DMS114 treated with DMSO at 0.1 percent for 48 hours (cell line): ENCODE data around the gene PPP1R15A.
"Not testable (repeated sequence)": the region's sequence is repeated elsewhere in the genome, so short reads cannot be mapped to it uniquely, and the experiment has no call there.

Experiments
- DNase-seq: peaks from one replicate; lab custom pipeline; 2025; ENCODE audit not compliant: unreplicated experiment; lab: John Stamatoyannopoulos, UW

Gene PPP1R15A

GRCh38 chr19:48858984-48859710 is 13.1 kb upstream of the PPP1R15A start:
- no peak for DNase-seq

DNA sequence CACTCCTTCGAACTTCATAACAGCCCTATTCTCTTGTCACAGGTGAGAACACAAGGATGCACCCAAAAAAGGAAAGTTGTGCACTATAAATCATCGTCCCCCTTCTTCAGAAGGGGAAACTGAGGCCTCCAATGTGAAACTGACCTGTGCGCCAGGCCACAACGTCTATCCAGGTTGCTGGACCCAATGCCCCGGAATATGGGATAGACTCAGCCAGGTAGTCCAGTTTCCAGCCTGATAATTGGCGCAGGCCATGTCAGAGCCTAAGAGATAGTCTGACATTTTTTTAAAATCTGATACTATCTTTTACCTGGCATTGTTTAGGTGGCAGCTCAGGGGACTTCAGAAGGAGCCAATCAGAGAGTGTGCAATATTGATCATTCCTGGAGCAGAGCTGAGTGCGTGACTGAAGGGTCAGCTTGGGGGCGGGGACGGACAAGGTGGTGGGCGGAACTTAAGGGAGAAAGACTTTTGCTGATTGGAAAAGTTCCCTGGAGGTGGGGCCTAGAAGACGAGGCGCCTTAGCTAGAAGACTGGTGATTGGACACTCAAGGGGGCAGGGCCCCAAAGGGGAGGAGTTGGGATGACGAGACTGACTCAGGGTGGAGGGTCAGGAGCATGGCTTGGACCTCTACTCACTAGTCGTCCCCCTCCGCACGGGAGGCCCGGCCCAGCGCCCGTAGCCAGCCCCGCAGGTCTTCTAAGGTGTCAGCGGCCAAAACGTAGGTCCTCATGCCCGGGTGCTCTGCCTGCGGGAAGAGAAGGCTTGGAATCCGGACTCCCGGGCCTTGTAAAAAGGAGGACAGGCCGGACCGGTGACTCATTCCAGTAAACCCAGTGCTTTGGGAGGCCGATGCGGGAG is 12.3 kb upstream of the PPP1R15A start:
- DNase-seq: no peak

GRCh38 chr19:48861313-48861712 is 10.9 kb upstream of the PPP1R15A start:
- DNase-seq: no peak

GRCh38 chr19:48862827-48863226 is 9.4 kb upstream of the PPP1R15A start:
- DNase-seq: no peak

- no peak for DNase-seq
These were observed 5.5 kb upstream of the PPP1R15A start for GRCh38 chr19:48866692-48867091.

- no peak for DNase-seq
These were observed 5.0 kb upstream of the PPP1R15A start for GRCh38 chr19:48867123-48867745.

DNA sequence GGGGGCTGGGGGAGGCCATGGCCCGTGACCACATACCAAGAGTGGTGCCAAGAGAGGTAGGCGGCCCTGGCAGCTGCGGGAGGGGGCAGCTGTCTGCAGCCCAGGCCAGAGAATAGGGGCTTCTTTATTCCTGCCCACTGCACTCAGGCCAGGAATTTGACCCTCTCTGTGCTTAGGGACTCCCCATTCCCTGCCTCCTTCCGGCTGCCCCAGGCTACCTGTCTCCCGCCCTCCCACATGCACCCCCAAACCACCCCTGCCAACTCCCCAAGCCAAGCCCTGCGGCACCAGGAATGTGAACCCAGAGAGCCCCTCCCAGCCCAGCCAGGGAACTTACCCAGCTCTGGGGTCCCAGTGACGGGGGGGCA is 4.5 kb upstream of the PPP1R15A start:
- no peak for DNase-seq

DNA sequence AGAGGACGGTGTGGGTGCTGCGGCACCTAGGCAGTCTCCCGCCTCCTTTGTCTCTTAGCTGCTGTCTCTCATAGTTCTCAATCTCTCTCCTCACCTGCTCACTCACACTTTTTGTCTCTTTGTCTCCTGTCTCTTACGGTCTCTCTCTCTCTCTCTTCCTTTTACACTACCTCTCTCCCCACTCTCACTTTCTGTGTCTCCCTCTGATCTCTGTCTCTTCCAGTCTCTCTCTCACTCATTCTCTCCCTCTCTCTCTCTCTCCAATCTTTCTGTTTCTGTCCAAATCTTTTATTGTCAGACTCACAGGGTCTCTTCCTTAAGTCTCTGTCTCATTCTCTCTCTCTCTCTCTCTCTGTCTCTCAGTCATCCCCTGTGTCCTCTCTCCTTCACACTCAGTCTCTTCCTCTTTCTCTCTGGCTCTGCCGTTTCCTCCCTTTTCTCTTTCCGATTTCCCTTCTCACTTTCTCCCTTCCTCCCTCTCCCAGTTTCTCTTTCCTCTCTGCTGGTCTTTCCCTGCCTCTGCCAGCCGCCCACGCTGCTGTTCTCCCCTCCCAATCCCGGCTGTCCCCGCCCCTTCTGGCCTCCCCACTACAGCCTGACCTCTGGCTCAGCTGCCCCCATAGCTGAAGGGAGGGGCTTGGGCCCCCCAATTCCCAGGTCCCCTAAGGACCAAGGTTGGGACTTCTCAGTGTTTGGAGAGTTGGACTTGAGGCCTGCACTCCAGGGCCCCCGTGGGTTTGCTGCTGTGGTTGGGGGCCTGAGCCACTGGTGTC is 3.9 kb upstream of the PPP1R15A start, which contains the start of gene PLEKHA4:
Gene PLEKHA4, minus strand, starts transcription at position 504 of the 773 bp plus-strand sequence. CDS start 997 bp downstream, outside the sequence.
- DNase-seq: no peak

DNA sequence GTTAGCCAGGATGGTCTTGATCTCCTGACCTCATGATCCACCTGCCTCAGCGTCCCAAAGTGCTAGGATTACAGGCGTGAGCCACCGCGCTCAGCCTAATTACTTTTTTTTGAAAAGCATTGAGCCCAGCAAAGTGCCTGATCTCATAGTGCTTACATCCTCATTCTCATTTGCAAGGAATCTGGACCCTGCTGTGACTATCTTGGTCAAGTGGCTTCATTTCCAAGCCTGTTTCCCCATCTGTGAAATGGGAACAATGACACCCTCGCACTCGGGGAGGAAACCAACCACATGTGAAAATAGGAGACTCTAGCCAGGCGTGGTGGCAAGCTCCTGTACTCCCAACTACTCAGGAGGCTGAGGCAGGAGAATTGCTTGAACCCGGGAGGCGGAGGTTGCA is 2.2 kb upstream of the PPP1R15A start:
- no peak for DNase-seq

GRCh38 chr19:48871471-48872181 is 595 bp upstream of the PPP1R15A start:
- DNase-seq: not testable (repeated sequence)

DNA sequence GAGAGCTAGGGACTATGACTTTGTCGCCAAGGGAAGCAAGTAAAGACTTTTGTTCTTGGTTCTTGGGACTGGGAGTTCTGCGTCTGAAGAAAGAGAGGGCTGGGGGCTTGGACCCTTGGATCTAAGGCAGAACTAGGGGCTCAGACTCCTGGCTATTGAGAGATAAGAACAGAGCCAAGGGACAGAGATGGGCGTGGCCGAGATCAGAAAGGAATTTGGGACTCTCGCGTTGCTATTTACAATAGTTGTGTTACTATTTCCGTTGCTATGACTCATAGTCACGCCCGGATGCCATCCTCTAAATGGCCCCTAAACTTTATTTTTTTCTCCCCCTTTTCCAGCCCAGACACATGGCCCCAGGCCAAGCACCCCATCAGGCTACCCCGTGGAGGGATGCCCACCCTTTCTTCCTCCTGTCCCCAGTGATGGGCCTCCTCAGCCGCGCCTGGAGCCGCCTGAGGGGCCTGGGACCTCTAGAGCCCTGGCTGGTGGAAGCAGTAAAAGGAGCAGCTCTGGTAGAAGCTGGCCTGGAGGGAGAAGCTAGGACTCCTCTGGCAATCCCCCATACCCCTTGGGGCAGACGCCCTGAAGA is 759 bp downstream of the PPP1R15A start:
- peak; percentile 72 for DNase-seq

- no peak for DNase-seq
These were observed 1.5 kb downstream of the PPP1R15A start for GRCh38 chr19:48873476-48874302.

- DNase-seq: no peak
These were observed 2.3 kb downstream of the PPP1R15A start for GRCh38 chr19:48874303-48875135.

DNA sequence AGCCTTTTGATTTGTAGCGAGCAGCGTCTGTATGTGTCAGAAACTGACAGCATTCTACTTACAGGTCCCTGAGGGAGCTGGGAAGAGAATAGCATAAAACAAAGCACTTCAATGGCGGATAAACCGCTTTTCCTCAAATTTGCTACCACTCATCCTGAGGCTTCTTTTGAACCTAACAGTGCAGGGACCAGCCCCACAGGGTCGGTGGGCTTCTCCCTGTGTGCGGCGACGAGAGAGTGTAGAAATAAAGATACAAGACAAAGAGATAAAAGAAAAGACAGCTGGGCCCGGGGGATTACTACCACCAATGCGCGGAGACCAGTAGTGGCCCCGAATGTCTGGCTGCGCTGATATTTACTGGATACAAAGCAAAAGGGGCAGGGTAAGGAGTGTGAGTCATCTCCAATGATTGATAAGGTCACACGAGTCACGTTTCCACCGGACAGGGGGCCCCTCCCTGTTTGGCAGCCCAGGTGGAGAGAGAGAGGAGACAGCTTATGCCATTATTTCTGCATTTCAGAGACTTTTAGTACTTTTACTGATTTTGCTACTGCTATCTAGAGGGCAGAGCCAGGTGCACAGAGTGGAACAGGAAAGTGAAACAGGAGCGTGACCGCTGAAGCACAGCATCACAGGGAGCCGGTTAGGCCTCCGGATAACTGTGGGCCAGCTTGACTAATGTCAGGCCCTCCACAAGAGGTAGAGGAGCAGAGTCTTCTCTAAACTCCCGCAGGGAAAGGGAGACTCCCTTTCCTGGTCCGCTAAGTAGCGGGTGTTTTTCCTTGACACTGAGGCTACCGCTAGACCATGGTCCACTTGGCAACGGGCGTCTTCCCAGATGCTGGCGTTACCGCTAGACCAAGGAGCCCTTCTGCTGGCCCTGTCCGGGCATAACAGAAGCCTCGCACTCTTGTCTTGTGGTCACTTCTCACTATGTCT is 4.1 kb downstream of the PPP1R15A start:
- DNase-seq: not testable (repeated sequence)

- no peak for DNase-seq
These were observed 5.6 kb downstream of the PPP1R15A start for GRCh38 chr19:48877855-48878195.

- DNase-seq: no peak
These were observed 6.2 kb downstream of the PPP1R15A start for GRCh38 chr19:48878196-48879024.
